ENCODE data around the gene PLD1.

PLD1 gene

DNA sequence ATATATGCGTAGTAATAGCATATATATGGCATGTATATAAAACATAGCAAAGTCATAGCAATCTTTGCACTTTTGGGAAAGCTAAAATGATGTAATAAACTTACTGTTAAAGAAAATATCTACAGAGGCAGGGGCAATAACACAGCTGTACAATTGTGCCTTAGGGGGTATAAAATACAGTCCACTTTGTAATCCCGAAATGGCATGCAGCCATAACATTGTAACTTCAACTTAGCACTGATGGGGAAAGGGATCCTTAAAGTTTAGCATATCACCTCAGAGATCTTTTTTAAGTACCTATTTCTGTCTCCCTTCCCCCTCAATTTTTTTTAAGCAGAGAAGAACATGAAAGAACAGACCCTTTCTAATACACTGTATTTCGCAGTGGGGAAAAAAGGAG is 40.8 kb downstream of the PLD1 start:
- peaks cover 4% of the 10 kb centered on the region for H3K4me1 ChIP-seq (ENCODE audit: control insufficient read depth, insufficient read depth, low read length)
- no peaks in the 10 kb centered on the region for H3K36me3 ChIP-seq (ENCODE audit: control insufficient read depth, insufficient read depth, low read length)
- no peak overlapping the region for H3K27ac ChIP-seq (ENCODE audit: low read depth, low read length)
- no peak overlapping the region for H3K4me3 ChIP-seq (ENCODE audit: low read length)
- no peaks in the 10 kb centered on the region for H3K27me3 ChIP-seq (ENCODE audit: control insufficient read depth, insufficient read depth, low read length)
- H3K9ac ChIP-seq (ENCODE audit: low read length), result no peak overlapping the region

DNA sequence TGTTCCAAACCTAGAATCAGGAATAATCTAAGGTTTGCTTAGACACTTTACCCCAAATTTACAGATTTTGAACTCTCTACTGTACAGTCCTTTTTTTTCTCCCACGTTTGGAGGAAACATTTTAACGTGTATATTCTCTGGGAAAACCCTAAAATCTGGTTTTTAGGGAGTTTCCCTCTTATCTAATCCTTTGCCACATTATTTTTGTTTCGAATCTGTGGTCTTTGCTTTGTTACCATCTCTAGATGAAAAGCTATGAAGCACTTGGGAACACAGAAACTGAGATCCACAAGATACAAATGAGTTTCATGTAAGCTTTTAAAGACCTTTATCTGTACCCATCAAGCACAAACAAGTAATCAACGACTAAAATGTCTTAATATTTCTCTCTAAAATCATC is 41.3 kb downstream of the PLD1 start:
- H3K9ac ChIP-seq (ENCODE audit: low read length), result no peak overlapping the region
- no peak overlapping the region for H3K27ac ChIP-seq (ENCODE audit: low read depth, low read length)
- no peaks in the 10 kb centered on the region for H3K27me3 ChIP-seq (ENCODE audit: control insufficient read depth, insufficient read depth, low read length)
- H3K4me1 ChIP-seq (ENCODE audit: control insufficient read depth, insufficient read depth, low read length), result peaks cover 4% of the 10 kb centered on the region
- no peak overlapping the region for H3K4me3 ChIP-seq (ENCODE audit: low read length)
- H3K36me3 ChIP-seq (ENCODE audit: control insufficient read depth, insufficient read depth, low read length), result no peaks in the 10 kb centered on the region

DNA sequence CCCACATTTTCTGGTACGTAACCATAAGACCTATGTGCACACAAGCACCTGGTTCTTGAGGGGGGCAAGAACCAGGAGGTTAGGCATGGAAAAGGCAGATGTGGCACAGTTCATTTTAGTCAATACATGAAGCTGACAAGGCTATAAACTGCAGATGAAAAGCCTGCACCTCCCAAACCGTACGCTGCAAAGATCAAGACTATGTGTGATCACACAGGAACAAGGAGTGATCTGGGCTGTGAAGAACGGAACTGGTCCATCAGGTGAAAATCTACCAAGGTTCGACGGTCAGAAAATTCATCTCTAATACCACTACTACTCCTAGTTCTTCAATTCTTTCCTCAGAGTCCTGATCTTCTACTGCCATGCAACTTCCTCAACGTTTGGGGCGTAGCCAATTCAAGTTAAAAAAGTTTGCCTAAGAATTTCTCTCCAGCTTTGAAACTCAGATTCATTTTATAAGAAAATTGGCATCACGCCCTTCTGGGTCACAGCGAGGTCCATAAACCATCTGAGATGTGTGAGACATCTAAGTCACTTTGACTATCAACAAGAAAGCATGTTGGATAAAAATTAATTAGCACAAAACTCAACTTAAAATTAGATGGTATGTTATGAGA is 41.9 kb downstream of the PLD1 start:
- Histone ChIP-seq H3K4me1 (ENCODE audit: control insufficient read depth, insufficient read depth, low read length) (peaks cover 4% of the 10 kb centered on the region), H3K4me3 (ENCODE audit: low read length) (no peak overlapping the region), H3K9ac (ENCODE audit: low read length) (no peak overlapping the region), H3K27me3 (ENCODE audit: control insufficient read depth, insufficient read depth, low read length) (no peaks in the 10 kb centered on the region), H3K36me3 (ENCODE audit: control insufficient read depth, insufficient read depth, low read length) (no peaks in the 10 kb centered on the region), H3K27ac (ENCODE audit: low read depth, low read length) (no peak overlapping the region)

DNA sequence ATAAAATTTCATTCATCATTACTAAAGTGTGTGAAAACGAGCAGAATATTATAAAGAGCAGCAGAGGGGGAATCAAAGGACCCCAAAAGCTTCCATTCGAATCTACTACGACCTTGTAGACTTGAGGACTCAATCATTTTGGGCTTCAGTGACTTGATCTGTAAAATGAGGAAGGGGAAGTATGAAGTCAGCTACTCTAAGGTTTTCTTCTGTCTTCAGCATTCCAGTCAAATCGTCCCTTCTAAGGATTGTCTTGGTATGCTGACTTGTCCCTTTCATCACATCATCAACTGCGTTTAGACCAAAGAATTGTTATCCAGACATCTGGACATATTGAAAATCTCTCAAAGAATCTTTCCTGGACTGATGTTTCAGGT is 44.8 kb downstream of the PLD1 start:
- Histone ChIP-seq H3K27ac (ENCODE audit: low read depth, low read length) (no peak overlapping the region), H3K36me3 (ENCODE audit: control insufficient read depth, insufficient read depth, low read length) (no peaks in the 10 kb centered on the region), H3K9ac (ENCODE audit: low read length) (no peak overlapping the region), H3K4me1 (ENCODE audit: control insufficient read depth, insufficient read depth, low read length) (no peaks in the 10 kb centered on the region), H3K27me3 (ENCODE audit: control insufficient read depth, insufficient read depth, low read length) (no peaks in the 10 kb centered on the region), H3K4me3 (ENCODE audit: low read length) (no peak overlapping the region)

DNA sequence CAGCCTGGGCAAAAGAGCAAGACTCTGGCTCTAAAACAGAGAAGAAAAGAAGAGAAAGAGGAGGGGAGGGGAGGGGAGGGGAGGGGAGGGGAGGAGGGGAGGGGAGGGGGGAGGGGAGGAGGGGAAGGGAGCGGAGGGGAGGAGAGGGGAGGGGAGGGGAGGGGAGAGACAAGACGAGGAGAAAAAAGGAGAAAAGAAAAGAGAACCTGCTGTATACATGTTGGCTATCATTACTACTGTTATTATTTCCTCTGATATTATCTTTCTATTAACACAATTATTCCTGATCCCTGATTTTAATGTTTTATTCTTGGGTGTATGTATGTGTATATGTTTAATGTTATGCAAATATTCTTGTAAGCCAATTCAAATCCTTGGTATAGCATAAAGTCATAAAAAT is 46.9 kb downstream of the PLD1 start:
- no peaks in the 10 kb centered on the region for H3K4me1 ChIP-seq (ENCODE audit: control insufficient read depth, insufficient read depth, low read length)
- no peak overlapping the region for H3K9ac ChIP-seq (ENCODE audit: low read length)
- H3K27me3 ChIP-seq (ENCODE audit: control insufficient read depth, insufficient read depth, low read length), result no peaks in the 10 kb centered on the region
- no peak overlapping the region for H3K4me3 ChIP-seq (ENCODE audit: low read length)
- no peak overlapping the region for H3K27ac ChIP-seq (ENCODE audit: low read depth, low read length)
- H3K36me3 ChIP-seq (ENCODE audit: control insufficient read depth, insufficient read depth, low read length), result no peaks in the 10 kb centered on the region

DNA sequence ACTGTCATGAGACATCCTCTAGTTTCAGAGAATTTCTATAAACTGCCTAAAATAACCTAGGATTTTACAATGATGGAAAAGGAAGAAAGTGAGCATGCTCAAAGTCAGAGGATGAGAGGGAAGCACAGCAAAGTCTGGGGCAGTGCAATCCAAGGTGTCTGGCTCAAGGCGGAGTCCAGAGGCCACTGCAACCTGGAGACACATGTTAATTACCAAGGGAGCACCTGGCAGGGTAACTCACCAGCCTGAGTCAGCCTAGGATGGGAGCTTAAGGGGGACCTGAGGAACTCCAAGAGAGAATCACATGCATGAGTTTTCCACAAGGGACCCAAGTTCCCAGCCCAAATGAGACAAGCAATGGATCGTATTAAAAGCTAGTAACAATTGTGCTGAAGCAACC is 49.8 kb downstream of the PLD1 start:
- Histone ChIP-seq H3K4me1 (ENCODE audit: control insufficient read depth, insufficient read depth, low read length) (no peaks in the 10 kb centered on the region), H3K36me3 (ENCODE audit: control insufficient read depth, insufficient read depth, low read length) (no peaks in the 10 kb centered on the region), H3K27ac (ENCODE audit: low read depth, low read length) (no peak overlapping the region), H3K4me3 (ENCODE audit: low read length) (no peak overlapping the region), H3K27me3 (ENCODE audit: control insufficient read depth, insufficient read depth, low read length) (no peaks in the 10 kb centered on the region), H3K9ac (ENCODE audit: low read length) (no peak overlapping the region)

DNA sequence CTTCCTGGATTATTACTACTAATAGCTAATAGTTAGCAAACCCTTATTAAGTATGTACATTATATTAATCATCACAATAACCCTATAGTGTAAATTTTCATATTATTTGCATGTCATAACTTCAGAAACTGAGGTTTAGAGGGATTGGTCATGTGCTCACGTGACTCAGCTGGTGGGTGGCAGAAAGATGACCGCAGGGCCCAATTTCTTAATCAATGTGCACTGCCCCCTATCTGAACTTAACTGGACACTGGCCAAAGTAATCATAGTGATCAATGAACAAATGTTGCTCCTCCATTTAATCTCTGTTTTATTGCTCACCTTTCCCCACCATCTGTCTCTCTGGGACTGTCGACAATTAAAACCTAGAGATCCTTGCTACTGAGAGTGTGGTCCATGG is 52.2 kb downstream of the PLD1 start:
- Histone ChIP-seq H3K36me3 (ENCODE audit: control insufficient read depth, insufficient read depth, low read length) (no peaks in the 10 kb centered on the region), H3K4me1 (ENCODE audit: control insufficient read depth, insufficient read depth, low read length) (no peaks in the 10 kb centered on the region), H3K9ac (ENCODE audit: low read length) (no peak overlapping the region), H3K27me3 (ENCODE audit: control insufficient read depth, insufficient read depth, low read length) (no peaks in the 10 kb centered on the region), H3K4me3 (ENCODE audit: low read length) (no peak overlapping the region), H3K27ac (ENCODE audit: low read depth, low read length) (no peak overlapping the region)

DNA sequence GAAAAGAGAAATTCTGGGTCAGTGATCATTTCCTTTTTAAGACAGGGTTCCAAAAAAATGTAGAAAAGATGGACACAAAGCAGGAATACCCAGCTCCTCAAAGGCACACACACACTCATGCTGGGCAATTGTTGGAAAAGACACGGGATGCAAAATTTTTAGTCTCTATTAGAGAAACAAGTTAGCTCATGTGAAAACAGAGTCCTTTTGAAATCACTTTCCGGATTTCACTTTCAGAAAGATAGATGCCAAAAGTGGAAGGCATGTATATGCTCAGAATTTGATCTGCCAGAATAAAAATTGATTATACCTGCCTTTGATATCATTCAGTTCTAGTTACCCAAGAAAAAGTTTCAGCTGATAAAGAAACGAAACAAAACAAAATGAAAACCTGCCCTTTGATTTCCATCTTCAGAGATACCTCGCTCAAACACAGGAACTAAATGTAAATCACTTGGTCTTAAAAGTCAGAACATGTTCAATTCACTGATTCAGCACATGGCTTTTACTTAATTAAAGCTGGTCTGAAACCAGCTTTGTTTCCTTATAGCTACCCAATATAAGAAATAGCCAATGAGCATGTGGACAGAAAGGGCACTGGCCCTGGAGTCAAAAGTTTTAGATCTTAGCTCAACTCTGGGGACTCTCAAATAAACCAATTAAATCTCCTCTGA is 52.8 kb downstream of the PLD1 start:
- Histone ChIP-seq H3K27ac (ENCODE audit: low read depth, low read length) (no peak overlapping the region), H3K9ac (ENCODE audit: low read length) (no peak overlapping the region), H3K4me1 (ENCODE audit: control insufficient read depth, insufficient read depth, low read length) (no peaks in the 10 kb centered on the region), H3K4me3 (ENCODE audit: low read length) (no peak overlapping the region), H3K36me3 (ENCODE audit: control insufficient read depth, insufficient read depth, low read length) (no peaks in the 10 kb centered on the region), H3K27me3 (ENCODE audit: control insufficient read depth, insufficient read depth, low read length) (no peaks in the 10 kb centered on the region)

DNA sequence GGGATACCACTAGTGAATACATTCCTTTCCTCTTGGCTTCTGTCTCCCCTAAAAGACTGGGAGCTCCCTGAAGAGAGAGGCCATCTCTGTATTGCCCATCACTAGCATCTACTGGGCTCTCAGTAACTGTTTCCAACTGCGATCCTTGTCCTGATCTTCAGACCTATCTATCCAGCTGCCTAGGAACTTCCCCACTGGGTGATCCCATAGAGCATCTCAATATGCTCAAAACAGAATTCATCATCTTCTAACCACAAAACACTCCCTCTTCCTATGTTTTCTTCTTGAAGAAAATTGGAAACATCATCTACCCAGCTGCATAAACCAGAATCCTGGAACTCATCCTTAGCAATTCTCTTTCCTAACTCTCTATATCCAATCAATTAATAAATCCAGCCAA is 54.6 kb downstream of the PLD1 start:
- Histone ChIP-seq H3K9ac (ENCODE audit: low read length) (no peak overlapping the region), H3K4me1 (ENCODE audit: control insufficient read depth, insufficient read depth, low read length) (no peaks in the 10 kb centered on the region), H3K27me3 (ENCODE audit: control insufficient read depth, insufficient read depth, low read length) (no peaks in the 10 kb centered on the region), H3K36me3 (ENCODE audit: control insufficient read depth, insufficient read depth, low read length) (no peaks in the 10 kb centered on the region), H3K27ac (ENCODE audit: low read depth, low read length) (no peak overlapping the region), H3K4me3 (ENCODE audit: low read length) (no peak overlapping the region)

DNA sequence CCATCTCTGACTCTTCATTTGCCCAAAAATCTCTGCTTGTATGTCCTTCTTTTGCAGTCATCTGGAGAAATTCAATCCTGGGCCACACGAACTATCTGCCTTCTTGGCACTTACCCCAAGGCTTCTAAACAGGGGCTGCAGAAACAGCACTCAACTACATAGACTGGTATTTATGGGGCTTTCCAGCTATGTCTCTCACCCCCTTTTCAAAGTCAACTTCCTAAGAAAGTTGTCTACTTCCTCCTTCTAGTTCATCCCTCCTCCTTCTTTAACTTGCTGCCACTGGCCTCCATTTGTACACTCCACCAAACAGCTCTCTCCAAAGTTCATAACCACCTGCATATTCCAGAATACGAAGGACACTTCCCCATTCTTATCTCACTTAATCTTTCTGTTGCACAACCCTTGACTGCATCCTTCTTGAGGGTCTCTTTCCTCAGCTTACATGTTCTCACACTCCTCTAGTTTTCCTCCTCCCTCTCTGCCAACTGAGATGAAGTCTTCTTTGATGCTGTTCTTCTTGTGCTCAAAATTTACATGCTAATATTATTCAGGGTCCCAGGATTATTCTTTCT is 55.2 kb downstream of the PLD1 start:
- Histone ChIP-seq H3K4me1 (ENCODE audit: control insufficient read depth, insufficient read depth, low read length) (no peaks in the 10 kb centered on the region), H3K9ac (ENCODE audit: low read length) (no peak overlapping the region), H3K36me3 (ENCODE audit: control insufficient read depth, insufficient read depth, low read length) (no peaks in the 10 kb centered on the region), H3K27me3 (ENCODE audit: control insufficient read depth, insufficient read depth, low read length) (no peaks in the 10 kb centered on the region), H3K27ac (ENCODE audit: low read depth, low read length) (no peak overlapping the region), H3K4me3 (ENCODE audit: low read length) (no peak overlapping the region)

DNA sequence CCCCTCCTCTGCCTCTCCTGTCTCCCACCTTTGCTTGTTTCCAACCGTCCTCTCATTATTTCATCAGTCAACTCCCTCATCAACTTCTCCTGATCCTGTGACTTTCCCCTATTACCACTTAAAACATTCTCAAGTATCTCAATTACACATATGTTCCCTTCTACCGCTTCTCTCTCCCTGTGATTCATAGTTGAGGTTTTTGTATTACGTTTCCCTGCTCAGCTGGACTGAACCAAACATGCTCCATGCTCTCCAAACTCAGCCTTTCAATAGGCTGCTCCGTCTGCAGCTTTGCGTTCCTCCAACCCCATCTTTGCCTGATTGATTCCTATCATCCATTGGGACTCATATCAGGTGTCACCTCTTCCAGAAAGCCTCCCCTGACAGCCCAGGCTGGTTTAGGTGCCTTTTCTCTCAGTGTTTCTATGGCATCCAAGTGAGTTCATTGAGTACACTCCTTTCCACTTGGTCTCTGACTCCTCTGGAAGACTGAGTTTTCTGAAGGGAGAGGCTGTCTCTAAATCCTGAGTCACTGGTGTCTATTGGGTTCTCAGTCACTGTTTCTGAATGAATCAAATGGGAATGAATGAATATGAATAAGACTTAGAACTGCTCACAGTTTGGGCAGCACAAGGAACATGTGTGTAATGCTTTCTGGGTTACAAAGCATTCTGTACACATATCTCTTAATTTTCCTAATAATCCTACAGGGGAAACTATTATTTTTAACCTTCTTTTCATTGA is 56.4 kb downstream of the PLD1 start:
- Histone ChIP-seq H3K27ac (ENCODE audit: low read depth, low read length) (no peak overlapping the region), H3K4me1 (ENCODE audit: control insufficient read depth, insufficient read depth, low read length) (no peaks in the 10 kb centered on the region), H3K36me3 (ENCODE audit: control insufficient read depth, insufficient read depth, low read length) (no peaks in the 10 kb centered on the region)

DNA sequence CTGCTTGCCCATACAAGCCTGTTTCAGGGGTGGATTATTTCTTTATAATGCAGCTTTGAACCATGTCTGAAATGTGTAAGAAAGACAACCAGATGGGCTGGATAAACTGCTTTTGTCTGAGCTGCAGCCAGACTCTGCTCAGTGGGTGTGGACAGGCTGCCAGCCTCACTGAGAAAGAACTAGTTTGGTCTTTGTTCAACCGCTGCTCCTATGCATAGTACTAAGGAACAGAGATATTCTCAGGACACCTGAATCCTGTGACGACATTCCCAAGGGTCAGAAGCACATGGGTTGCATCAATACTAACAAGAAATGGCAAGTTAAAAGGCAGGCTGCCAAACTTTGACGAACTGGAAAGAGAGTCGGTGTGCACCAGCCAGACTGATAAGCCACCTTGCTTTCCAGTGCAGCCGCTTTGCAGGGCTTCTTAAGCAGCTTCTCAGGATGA is 57.2 kb downstream of the PLD1 start:
- Histone ChIP-seq H3K4me1 (ENCODE audit: control insufficient read depth, insufficient read depth, low read length) (no peaks in the 10 kb centered on the region), H3K4me3 (ENCODE audit: low read length) (no peak overlapping the region), H3K9ac (ENCODE audit: low read length) (no peak overlapping the region), H3K27ac (ENCODE audit: low read depth, low read length) (no peak overlapping the region), H3K36me3 (ENCODE audit: control insufficient read depth, insufficient read depth, low read length) (no peaks in the 10 kb centered on the region), H3K27me3 (ENCODE audit: control insufficient read depth, insufficient read depth, low read length) (no peaks in the 10 kb centered on the region)

More for the DNA sequence above, 56.4 kb downstream of the PLD1 start:
- Histone ChIP-seq H3K27me3 (ENCODE audit: control insufficient read depth, insufficient read depth, low read length) (no peaks in the 10 kb centered on the region), H3K9ac (ENCODE audit: low read length) (no peak overlapping the region), H3K4me3 (ENCODE audit: low read length) (no peak overlapping the region)

All from rectal smooth muscle tissue (tissue), 1 donor.